Measurements from ENCODE around the gene TPRKB. TPM values are rescaled to one million over a fixed set of nuclear protein-coding genes. Genes with fewer than 3 reads are reported as not detected.

Gene TPRKB
- total RNA-seq = 21.4 and 45.4 TPM in 2 replicates

DNA sequence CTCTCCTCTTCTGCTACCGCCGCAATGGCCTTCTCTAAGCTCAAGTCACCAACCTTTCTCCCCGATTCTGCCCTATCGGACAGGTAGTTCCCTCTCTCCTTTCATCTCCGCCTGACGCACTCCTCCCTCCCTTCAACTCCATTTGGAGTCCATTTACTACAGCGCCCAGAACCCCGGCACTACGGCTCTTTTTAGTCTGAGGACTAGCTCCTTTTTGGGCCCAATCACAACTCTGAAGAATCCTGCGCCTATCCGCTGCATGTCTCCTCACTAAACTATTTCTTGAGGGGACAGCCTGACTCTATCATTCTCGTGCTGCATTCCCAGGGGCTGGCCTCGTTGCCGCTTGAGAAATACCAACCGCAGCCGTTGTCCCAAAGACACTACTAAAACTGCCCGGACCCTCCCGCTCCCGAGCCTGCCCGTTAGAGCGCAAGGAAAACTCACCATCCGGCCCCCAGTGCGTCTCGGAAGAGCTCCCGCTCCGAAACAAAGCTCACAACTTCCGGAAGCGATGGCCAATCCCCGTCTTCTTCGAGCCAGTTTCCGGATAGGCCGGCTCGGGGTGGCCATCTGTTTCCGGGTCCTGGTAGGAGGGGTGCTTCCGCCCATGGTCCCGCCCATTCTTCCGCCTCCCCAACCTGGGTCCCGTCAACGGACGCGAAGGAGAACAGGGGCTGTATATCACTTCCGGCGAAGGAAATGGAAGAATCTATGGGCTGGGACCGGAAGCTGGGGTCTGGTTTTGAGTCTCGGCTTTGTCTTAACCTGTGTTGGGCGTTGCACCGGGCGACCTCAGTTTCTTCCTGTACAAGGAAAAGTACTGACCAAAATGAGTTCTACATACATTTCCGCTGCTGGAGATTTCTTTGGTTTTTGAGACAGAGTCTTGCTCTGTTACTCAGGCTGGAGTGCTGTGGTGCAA is at the start of gene TPRKB:
Gene TPRKB (minus strand): TSS at position 491 of the 925 bp plus-strand sequence. CDS start 2,776 bp downstream, outside the sequence.

DNA sequence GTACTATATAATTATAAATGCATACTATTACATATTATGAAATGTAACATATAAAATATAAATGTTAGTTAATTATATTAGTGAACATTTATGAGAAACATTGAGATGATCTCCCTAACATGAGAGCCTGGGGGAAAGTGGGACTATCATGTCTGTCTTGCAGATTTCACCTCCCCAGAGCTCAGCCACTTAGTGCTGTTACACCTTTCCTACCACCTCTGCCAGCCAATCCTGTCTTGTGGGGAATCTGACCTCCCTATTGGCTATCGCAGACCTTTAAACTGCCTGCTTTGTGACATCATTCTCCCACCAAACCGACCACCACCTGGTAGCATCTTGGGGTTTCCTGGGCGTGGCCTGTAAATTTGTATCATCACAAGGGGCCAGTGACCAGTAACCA is 46.7 kb upstream of the TPRKB start, which contains the start of gene C2orf78:
Gene C2orf78 (plus strand): TSS at position 301 of the 400 bp plus-strand sequence. CDS start 127 bp downstream, outside the sequence.

DNA sequence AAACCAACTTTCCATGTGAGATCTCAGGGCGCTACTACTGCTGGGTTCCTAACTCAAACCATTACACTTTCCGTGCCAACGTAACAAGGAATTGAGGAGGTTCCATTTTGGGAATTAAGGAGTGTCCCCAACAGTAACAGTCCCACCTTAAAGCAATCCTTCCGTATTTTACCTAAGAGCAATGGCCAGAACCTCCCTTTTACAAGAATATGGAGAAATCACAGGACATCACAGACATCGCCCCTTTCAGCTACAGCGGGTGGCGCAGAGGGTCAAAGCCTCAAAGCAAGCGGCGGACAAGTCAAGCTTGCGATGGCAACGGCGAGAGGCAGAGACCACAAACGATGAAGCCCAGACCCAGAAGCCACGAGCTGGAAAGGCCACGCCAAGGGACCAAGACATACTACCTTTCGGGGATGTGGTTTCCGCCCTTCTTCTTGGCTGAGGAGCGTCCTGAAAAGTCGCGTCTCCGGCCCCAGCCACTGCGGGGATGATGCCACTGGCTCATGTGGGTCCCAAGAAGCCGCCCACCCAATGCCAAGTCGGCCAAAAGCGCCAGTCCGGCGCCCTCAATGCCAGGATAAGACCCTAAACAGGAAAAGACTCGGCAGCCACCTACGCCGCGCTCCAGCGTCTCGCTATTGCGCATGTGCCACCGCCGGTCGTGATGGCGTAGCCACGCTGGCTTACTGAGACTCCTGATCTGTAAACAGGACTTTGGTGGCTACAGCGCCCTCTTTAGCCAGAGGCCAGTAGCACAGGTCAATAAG is 42.5 kb upstream of the TPRKB start, which contains the start of gene DUSP11:
Gene DUSP11 (minus strand): TSS at position 637 of the 770 bp plus-strand sequence. CDS start 129 bp downstream, at position 508.

Other genes starting within 250 kb of the TPRKB start
- gene NAT8, start 94.9 kb downstream of the TPRKB start, total RNA-seq = not detected in 2 replicates
- 25.3 and 30.4 TPM in 2 replicates for gene DUSP11, start 42.8 kb upstream of the TPRKB start, total RNA-seq
- gene C2orf78, start 46.8 kb upstream of the TPRKB start, total RNA-seq = not detected in 2 replicates
- 25.7 and 33.0 TPM in 2 replicates for gene STAMBP, start 91.6 kb upstream of the TPRKB start, total RNA-seq
- under 0.01 and 0.19 TPM in 2 replicates for gene ACTG2, start 155.7 kb upstream of the TPRKB start, total RNA-seq
- 56.1 and 73.4 TPM in 2 replicates for gene DGUOK, start 189.5 kb upstream of the TPRKB start, total RNA-seq
- gene TET3, start 247.6 kb upstream of the TPRKB start, total RNA-seq = 1.7 and 2.5 TPM in 2 replicates